ENCODE measurements around the gene CTF1.
"Not testable (repeated sequence)": the region's sequence is repeated elsewhere in the genome, so short reads cannot be mapped to it uniquely, and the experiment has no call there.

Gene CTF1

DNA sequence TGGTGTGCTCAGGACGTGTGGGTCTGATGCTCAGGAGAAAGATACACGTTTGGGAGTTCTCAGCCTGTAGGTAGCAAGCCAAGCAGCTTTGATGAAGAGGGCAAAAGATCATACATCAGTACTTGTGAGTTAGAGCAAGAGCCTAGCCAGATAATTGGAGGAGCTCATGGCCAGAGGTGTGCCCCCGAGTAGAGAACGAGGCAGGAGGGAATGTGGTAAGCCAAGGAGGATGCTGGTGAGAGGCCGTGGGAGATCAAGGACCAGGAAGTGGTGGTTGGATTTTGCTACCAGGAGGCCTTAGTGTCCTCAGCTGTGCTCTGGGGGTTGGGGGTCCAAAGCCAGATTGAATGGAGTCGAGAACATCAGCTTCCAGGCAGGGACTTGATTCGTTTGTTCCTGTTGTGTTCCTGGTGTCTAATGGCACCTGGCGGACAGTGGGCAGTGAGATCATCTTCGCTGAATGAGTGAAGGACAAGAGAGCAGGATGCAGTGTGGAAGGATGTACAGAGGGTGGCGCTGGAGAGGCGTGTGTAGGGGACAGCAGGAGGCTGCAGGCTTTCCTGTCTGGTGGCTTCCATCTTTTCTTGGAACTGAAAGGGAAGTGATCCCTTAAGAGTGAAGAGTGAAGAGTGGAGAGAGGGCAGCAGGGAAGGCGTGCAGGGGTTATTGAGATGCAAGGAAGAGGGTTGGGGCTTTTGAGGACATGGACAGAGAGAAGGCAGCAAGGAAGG, 38.6 kb downstream of the CTF1 start:
- TF ChIP-seq, protein P1, sequence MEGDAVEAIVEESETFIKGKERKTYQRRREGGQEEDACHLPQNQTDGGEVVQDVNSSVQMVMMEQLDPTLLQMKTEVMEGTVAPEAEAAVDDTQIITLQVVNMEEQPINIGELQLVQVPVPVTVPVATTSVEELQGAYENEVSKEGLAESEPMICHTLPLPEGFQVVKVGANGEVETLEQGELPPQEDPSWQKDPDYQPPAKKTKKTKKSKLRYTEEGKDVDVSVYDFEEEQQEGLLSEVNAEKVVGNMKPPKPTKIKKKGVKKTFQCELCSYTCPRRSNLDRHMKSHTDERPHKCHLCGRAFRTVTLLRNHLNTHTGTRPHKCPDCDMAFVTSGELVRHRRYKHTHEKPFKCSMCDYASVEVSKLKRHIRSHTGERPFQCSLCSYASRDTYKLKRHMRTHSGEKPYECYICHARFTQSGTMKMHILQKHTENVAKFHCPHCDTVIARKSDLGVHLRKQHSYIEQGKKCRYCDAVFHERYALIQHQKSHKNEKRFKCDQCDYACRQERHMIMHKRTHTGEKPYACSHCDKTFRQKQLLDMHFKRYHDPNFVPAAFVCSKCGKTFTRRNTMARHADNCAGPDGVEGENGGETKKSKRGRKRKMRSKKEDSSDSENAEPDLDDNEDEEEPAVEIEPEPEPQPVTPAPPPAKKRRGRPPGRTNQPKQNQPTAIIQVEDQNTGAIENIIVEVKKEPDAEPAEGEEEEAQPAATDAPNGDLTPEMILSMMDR (IDR thresholded peaks at IDR 0.05) = peak; percentile 43

DNA sequence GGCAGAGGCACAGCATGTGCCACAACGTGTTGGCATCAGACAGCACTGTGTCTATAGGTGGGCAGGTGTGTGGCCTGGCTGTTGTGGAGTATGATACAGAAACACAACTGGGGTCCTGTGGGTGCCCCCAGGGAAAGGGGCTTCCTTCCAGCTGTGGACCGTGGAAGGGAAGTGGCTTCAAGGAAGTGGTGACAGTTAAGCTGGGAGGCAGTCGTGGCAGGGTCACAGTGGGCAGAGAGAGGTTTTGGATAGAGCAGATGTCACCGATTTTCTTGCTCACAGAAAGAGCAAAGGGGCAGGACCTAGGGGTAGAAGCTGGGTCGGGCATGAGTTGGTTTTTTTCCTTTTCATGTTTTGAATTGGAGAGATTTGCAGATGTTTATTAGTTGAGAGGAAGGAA, 41.3 kb downstream of the CTF1 start:
- no peaks in the 10 kb centered on the region for H3K27me3 ChIP-seq (ENCODE audit: control insufficient read depth, insufficient read depth, low read length)
- H3K36me3 ChIP-seq (ENCODE audit: control insufficient read depth, insufficient read depth, low read length) = no peaks in the 10 kb centered on the region
- TF ChIP-seq, protein P1 (IDR thresholded peaks at IDR 0.05) = no peak
- no peaks in the 10 kb centered on the region for H3K9me3 ChIP-seq (ENCODE audit: control insufficient read depth, low read length)
- no peak overlapping the region for H3K4me2 ChIP-seq (ENCODE audit: low read length)
- no peaks in the 10 kb centered on the region for H3K4me1 ChIP-seq
- H3K9ac ChIP-seq = no peak overlapping the region
- no peak overlapping the region for H3K27ac ChIP-seq
- no peak overlapping the region for H3K4me3 ChIP-seq (ENCODE audit: low read depth, low read length)
- no peak overlapping the region for H2AFZ ChIP-seq
- peaks cover 11% of the 10 kb centered on the region for H3K79me2 ChIP-seq

More for the DNA sequence above, 38.6 kb downstream of the CTF1 start:
- Histone ChIP-seq H3K36me3 (ENCODE audit: control insufficient read depth, insufficient read depth, low read length) (no peaks in the 10 kb centered on the region), H3K4me2 (ENCODE audit: low read length) (no peak overlapping the region), H3K27ac (no peak overlapping the region), H3K27me3 (ENCODE audit: control insufficient read depth, insufficient read depth, low read length) (no peaks in the 10 kb centered on the region), H2AFZ (no peak overlapping the region), H3K9ac (no peak overlapping the region), H3K79me2 (peaks cover 4% of the 10 kb centered on the region), H3K9me3 (ENCODE audit: control insufficient read depth, low read length) (no peaks in the 10 kb centered on the region), H3K4me3 (ENCODE audit: low read depth, low read length) (no peak overlapping the region), H3K4me1 (no peaks in the 10 kb centered on the region)

DNA sequence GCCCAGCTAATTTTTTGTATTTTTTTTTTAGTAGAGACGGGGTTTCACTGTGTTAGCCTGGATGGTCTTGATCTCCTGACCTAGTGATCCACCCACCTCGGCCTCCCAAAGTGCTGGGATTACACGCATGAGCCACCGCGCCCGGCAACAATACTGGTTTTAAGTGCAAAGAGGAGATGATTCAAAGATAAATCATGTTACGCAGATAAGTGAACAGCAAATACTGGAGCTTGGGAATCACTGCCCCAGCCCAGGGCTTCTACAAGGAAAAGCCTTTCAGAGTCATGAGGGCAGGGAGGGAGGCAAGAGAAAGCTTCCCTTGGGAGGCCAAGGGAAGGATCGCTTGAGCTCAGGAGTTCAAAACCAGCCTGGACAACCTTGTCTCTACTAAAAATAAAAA, 43.2 kb downstream of the CTF1 start:
- not testable (repeated sequence) for H2AFZ ChIP-seq; H3K79me2 ChIP-seq; H3K27ac ChIP-seq; H3K4me1 ChIP-seq; H3K27me3 ChIP-seq (ENCODE audit: control insufficient read depth, insufficient read depth, low read length); H3K4me3 ChIP-seq (ENCODE audit: low read depth, low read length); H3K9me3 ChIP-seq (ENCODE audit: control insufficient read depth, low read length); H3K4me2 ChIP-seq (ENCODE audit: low read length); H3K9ac ChIP-seq; H3K36me3 ChIP-seq (ENCODE audit: control insufficient read depth, insufficient read depth, low read length)

DNA sequence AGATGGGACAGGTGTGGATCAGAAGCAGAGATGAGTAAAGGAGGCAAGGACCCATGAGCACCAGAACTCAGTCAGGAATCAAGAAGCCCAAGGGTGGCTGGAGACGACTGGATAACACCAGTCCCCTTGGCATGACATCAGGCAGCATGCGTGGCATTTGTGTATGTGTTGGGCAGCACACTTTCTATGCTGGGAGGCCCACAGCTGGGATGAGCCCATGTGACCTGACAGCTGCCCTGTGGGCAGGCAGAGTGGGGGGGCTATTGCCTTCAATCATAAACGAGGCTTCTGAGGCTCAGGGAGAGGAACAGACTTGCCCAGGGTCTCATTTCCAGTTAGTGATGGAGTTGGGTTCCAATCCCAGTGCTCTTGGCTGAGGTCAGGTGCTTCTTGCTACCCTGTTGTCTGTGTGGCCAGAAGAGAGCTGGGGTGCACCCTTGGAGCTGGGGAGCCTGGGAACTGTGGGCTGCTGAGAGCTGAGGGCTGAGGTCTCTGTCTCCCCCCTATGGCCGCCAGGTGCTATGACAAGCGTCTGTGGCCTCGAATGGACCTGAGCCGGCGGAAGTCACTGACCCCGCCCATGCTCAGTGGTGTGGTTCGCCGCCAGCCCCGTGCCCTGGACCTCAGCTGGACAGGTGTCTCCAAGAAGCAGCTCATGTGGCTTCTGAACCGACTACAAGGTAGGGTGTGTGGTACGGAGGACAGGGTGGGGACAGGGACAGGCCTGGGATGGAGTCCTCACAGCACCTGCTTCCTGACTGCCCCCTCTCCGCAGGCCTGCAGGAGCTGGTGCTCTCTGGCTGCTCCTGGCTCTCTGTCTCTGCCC, 45.4 kb downstream of the CTF1 start:
- H3K4me2 ChIP-seq (ENCODE audit: low read length) = no peak overlapping the region
- no peaks in the 10 kb centered on the region for H3K36me3 ChIP-seq (ENCODE audit: control insufficient read depth, insufficient read depth, low read length)
- H3K27me3 ChIP-seq (ENCODE audit: control insufficient read depth, insufficient read depth, low read length) = no peaks in the 10 kb centered on the region
- H3K9me3 ChIP-seq (ENCODE audit: control insufficient read depth, low read length) = no peaks in the 10 kb centered on the region
- H3K4me3 ChIP-seq (ENCODE audit: low read depth, low read length) = no peak overlapping the region
- no peak overlapping the region for H2AFZ ChIP-seq
- H3K9ac ChIP-seq = no peak overlapping the region
- H3K4me1 ChIP-seq = no peaks in the 10 kb centered on the region
- H3K79me2 ChIP-seq = peaks cover 7% of the 10 kb centered on the region
- H3K27ac ChIP-seq = no peak overlapping the region
- TF ChIP-seq, protein P1 (IDR thresholded peaks at IDR 0.05) = peak; percentile 94

DNA sequence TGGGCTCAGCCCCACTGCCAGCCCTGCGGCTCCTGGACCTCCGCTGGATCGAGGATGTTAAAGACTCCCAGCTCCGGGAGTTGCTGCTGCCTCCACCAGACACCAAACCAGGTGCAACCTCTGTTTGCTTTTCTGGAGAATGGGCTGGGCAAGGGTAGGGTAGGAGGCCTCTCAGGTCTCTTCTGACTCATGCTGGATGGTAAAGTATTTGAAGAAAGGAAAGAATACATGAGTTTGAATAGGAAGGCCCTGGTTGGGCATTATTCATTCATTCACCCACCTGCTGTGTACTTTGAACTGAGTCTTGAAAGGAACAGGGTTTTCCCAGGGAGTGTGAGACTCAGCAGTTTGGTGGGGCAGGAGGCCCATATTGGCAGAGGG, 46.0 kb downstream of the CTF1 start:
- no peaks in the 10 kb centered on the region for H3K36me3 ChIP-seq (ENCODE audit: control insufficient read depth, insufficient read depth, low read length)
- TF ChIP-seq, protein P1 (IDR thresholded peaks at IDR 0.05) = no peak
- H2AFZ ChIP-seq = no peak overlapping the region
- peaks cover 7% of the 10 kb centered on the region for H3K79me2 ChIP-seq
- no peaks in the 10 kb centered on the region for H3K4me1 ChIP-seq
- no peaks in the 10 kb centered on the region for H3K27me3 ChIP-seq (ENCODE audit: control insufficient read depth, insufficient read depth, low read length)
- H3K9ac ChIP-seq = no peak overlapping the region
- H3K9me3 ChIP-seq (ENCODE audit: control insufficient read depth, low read length) = no peaks in the 10 kb centered on the region
- H3K4me2 ChIP-seq (ENCODE audit: low read length) = no peak overlapping the region
- H3K27ac ChIP-seq = no peak overlapping the region
- no peak overlapping the region for H3K4me3 ChIP-seq (ENCODE audit: low read depth, low read length)

All from parathyroid adenoma (tissue), 2 donors.